RCC 7860 (cell line): ENCODE measurements around the gene TNPO3.

Experiments
- DNase-seq: peaks from one replicate; pipeline ENCODE4 v3.0.0-alpha.2; 2015; ENCODE audit warnings: low spot score
- FAIRE-seq: peaks from 2 replicates; lab custom pipeline; 2012; peaks lifted over from hg19 to GRCh38; lab: Jason Lieb, UNC

The TNPO3 gene

GRCh38 chr7:128911423-128912031, 143.4 kb downstream of the TNPO3 start:
- FAIRE-seq (no peak), DNase-seq (no peak)

- no peak for FAIRE-seq
- no peak for DNase-seq
Observed at GRCh38 chr7:128910569-128910945, 144.4 kb downstream of the TNPO3 start, which contains the start of gene KCP. KCP (minus strand) TSS chr7:128910709; CDS start chr7:128910676, 33 bp downstream.

GRCh38 chr7:128909625-128910568, 145.0 kb downstream of the TNPO3 start:
- peak; percentile 4 for FAIRE-seq
- peak; percentile 59 for DNase-seq

GRCh38 chr7:128908750-128909624, 145.9 kb downstream of the TNPO3 start:
- no peak for FAIRE-seq

GRCh38 chr7:128906766-128907559, 147.9 kb downstream of the TNPO3 start:
- FAIRE-seq (no peak), DNase-seq (no peak)

More at GRCh38 chr7:128908750-128909624, 145.9 kb downstream of the TNPO3 start:
- no peak for DNase-seq

GRCh38 chr7:128906001-128906765, 148.7 kb downstream of the TNPO3 start:
- no peak for FAIRE-seq
- DNase-seq, result no peak

- peak; percentile 36 for FAIRE-seq
- DNase-seq, result peak; percentile 43
Observed at GRCh38 chr7:128904381-128905197, 150.3 kb downstream of the TNPO3 start.
